Esophagus (tissue), 2 donors: ENCODE results near the gene MYLK2. TPM values are rescaled to one million over a fixed set of nuclear protein-coding genes. Genes with fewer than 3 reads are reported as not detected.

Experiments
- H3K27ac ChIP-seq, 2 donors: one replicate each; pipeline ENCODE4 v1.5.1; 2013; ENCODE audit warnings: low read depth in 2 of 2, mild to moderate bottlenecking in 2 of 2, inconsistent platforms in 1 of 2, low read length in 1 of 2, moderate library complexity in 1 of 2
- H3K27me3 ChIP-seq, 2 donors: one replicate each; pipeline ENCODE4 v1.6.1; 2013; ENCODE audit warnings: low read length in 2 of 2, control low read depth in 1 of 2, mild to moderate bottlenecking in 1 of 2; ENCODE audit not compliant: insufficient read depth in 2 of 2, control insufficient read depth in 1 of 2
- H3K36me3 ChIP-seq, 2 donors: one replicate each; pipeline ENCODE4 v1.6.1; 2013; ENCODE audit warnings: low read length in 1 of 2; ENCODE audit not compliant: control insufficient read depth in 2 of 2, insufficient read depth in 2 of 2
- H3K4me1 ChIP-seq, 2 donors: one replicate each; pipeline ENCODE4 v1.6.1; 2013; ENCODE audit warnings: low read length in 1 of 2; ENCODE audit not compliant: control insufficient read depth in 2 of 2, insufficient read depth in 2 of 2
- H3K4me3 ChIP-seq, 2 donors: one replicate each; pipeline ENCODE4 v1.5.1; 2013; ENCODE audit warnings: low read length in 2 of 2, mild to moderate bottlenecking in 2 of 2, low read depth in 1 of 2, moderate library complexity in 1 of 2
- H3K9me3 ChIP-seq, 2 donors: one replicate each; pipeline ENCODE4 v1.6.1; 2013; ENCODE audit warnings: mild to moderate bottlenecking in 2 of 2, low read depth in 1 of 2, low read length in 1 of 2, moderate library complexity in 1 of 2; ENCODE audit not compliant: control insufficient read depth in 2 of 2, insufficient read depth in 1 of 2
- WGBS, 2 donors: extraction: QIAGEN DNeasy Blood & Tissue Kit; methylation state at CpG; one replicate each; pipeline ENCODE4 v1.1.7; 2013; 5-methylcytosine and 5-hydroxymethylcytosine counted together
- polyA plus RNA-seq, 2 donors: library from polyadenylated mRNA; stranded (reverse); fragments of 200-250 nt; gene quantifications; one replicate each; pipeline ENCODE4 v1.2.3, GENCODE V29; 2013
- donor health status: healthy with polysubstance abuse.
- donor health status: Bipolar disorder and iron deficiency.

The MYLK2 gene
- polyA plus RNA-seq, 2 donors: 0.08 to 0.11 TPM

DNA sequence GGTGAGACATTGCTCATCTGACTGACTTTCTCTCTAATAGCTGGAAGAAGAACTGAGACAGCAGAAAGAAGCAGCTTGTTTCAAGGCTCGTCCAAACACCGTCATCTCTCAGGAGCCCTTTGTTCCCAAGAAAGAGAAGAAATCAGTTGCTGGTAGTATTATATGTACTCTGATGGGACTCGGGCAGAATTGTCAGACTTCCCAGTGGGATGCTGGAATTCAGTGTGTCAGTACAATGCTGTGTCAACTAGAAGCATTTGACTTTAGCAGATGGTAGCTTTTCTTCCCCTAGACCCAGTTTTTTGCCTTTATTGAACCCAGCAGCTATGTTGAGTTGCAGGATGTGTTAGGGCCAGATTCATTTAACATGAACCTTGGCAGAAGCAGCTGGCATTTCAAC is 21.8 kb upstream of the MYLK2 start:
- no peak overlapping the region for H3K4me3 ChIP-seq
- H3K9me3 ChIP-seq: no peaks in the 10 kb centered on the region
- no peak overlapping the region for H3K27ac ChIP-seq
- no peaks in the 10 kb centered on the region for H3K36me3 ChIP-seq
- 83 to 89% methylated on average over 3 of the region's 3 CpGs for WGBS, 2 donors
- H3K27me3 ChIP-seq: no peaks in the 10 kb centered on the region
- H3K4me1 ChIP-seq: no peaks in the 10 kb centered on the region

DNA sequence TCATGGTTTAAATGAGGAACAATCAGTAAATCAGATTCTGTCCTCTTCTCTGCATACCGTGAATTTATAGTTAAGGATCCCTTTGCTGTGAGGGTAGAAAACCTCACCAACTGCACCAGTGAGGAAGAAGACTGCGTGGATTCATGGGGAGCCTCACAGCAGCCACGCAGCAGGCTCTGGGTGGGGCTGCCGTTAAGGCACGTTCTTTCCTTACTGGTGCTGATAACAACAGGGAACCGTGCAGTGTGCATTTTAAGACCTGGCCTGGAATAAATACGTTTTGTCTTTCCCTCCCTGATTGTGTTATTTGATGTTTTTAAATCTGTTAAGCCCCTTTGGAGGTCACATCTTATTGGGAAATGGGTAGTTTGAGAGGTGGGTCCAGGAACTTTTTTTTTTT is 17.6 kb upstream of the MYLK2 start:
- H3K4me1 ChIP-seq: no peaks in the 10 kb centered on the region
- no peaks in the 10 kb centered on the region for H3K27me3 ChIP-seq
- no peak overlapping the region for H3K4me3 ChIP-seq
- H3K9me3 ChIP-seq: no peaks in the 10 kb centered on the region
- 89 to 92% methylated on average over 7 of the region's 7 CpGs for WGBS, 2 donors
- no peak overlapping the region for H3K27ac ChIP-seq
- H3K36me3 ChIP-seq: no peaks in the 10 kb centered on the region

DNA sequence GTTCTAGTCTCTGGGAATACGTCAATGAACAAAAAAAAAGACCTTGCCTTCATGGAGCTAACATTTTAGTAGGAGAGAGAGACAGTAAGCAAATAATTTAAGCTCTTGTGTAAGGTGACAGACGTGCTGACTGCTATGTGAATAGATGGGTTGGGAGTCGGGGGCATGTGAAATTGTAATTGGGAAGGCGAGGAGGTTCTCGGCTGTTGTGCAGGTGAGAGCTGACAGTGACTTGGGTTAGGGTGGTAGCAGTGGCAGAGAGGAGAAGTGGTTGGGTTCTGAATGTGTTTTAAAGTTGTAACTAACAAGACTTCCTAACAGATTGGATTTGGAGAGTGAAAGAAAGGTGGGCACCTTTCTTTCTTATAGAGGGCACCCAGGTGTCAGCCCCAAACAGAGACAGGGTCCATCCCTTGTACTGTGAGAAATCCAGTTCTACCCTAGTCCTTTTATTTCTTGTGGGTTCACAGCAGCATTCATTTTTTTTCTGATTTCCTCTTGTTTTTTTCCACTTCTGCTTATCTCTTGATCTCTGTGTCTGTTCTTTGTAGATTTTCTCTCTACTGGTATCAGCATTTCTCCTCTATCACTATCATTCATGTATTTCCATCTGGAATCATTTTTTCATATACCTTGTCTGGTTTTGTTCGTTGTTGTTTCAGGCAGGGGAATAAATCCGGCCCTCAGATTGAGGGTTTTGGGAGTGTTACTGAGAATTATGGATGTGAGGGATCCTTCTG is 15.4 kb upstream of the MYLK2 start:
- Histone ChIP-seq H3K4me3 (no peak overlapping the region), H3K4me1 (no peaks in the 10 kb centered on the region), H3K36me3 (no peaks in the 10 kb centered on the region), H3K27ac (no peak overlapping the region), H3K27me3 (no peaks in the 10 kb centered on the region), H3K9me3 (no peaks in the 10 kb centered on the region)
- WGBS, 2 donors: 93% methylated on average over 7 of the region's 7 CpGs

GRCh38 chr20:31806564-31807355 is 12.4 kb upstream of the MYLK2 start:
- H3K36me3 ChIP-seq: no peaks in the 10 kb centered on the region
- peak overlapping the region in 1 of 2 donors; percentile 20 for H3K27ac ChIP-seq
- whole genome bisulfite sequencing, 2 donors: 74 to 78% methylated on average over 8 of the region's 8 CpGs
- H3K4me1 ChIP-seq: no peaks in the 10 kb centered on the region
- no peaks in the 10 kb centered on the region for H3K9me3 ChIP-seq
- H3K27me3 ChIP-seq: no peaks in the 10 kb centered on the region
- H3K4me3 ChIP-seq: no peak overlapping the region

- 69 to 85% methylated on average over 3 of the region's 3 CpGs for WGBS, 2 donors
- no peaks in the 10 kb centered on the region for H3K36me3 ChIP-seq
- no peak overlapping the region for H3K4me3 ChIP-seq
Measured at GRCh38 chr20:31808481-31808880, 10.7 kb upstream of the MYLK2 start.

GRCh38 chr20:31809661-31810060 is 9.5 kb upstream of the MYLK2 start:
- no peak overlapping the region for H3K4me3 ChIP-seq
- no peaks in the 10 kb centered on the region for H3K36me3 ChIP-seq
- WGBS, 2 donors: 82 to 85% methylated on average over 3 of the region's 3 CpGs
- no peaks in the 10 kb centered on the region for H3K27me3 ChIP-seq
- no peaks in the 10 kb centered on the region for H3K4me1 ChIP-seq
- no peak overlapping the region for H3K27ac ChIP-seq
- no peaks in the 10 kb centered on the region for H3K9me3 ChIP-seq

More at GRCh38 chr20:31808481-31808880, 10.7 kb upstream of the MYLK2 start:
- H3K27me3 ChIP-seq: no peaks in the 10 kb centered on the region
- no peaks in the 10 kb centered on the region for H3K4me1 ChIP-seq
- H3K27ac ChIP-seq: no peak overlapping the region
- no peaks in the 10 kb centered on the region for H3K9me3 ChIP-seq

GRCh38 chr20:31811198-31811597 is 8.0 kb upstream of the MYLK2 start:
- WGBS, 2 donors: 91 to 94% methylated on average over 4 of the region's 4 CpGs
- peaks cover 0 to 2% of the 10 kb centered on the region in 2 donors for H3K4me1 ChIP-seq
- H3K4me3 ChIP-seq: no peak overlapping the region
- H3K9me3 ChIP-seq: no peaks in the 10 kb centered on the region
- H3K27me3 ChIP-seq: no peaks in the 10 kb centered on the region
- H3K27ac ChIP-seq: no peak overlapping the region
- H3K36me3 ChIP-seq: no peaks in the 10 kb centered on the region

DNA sequence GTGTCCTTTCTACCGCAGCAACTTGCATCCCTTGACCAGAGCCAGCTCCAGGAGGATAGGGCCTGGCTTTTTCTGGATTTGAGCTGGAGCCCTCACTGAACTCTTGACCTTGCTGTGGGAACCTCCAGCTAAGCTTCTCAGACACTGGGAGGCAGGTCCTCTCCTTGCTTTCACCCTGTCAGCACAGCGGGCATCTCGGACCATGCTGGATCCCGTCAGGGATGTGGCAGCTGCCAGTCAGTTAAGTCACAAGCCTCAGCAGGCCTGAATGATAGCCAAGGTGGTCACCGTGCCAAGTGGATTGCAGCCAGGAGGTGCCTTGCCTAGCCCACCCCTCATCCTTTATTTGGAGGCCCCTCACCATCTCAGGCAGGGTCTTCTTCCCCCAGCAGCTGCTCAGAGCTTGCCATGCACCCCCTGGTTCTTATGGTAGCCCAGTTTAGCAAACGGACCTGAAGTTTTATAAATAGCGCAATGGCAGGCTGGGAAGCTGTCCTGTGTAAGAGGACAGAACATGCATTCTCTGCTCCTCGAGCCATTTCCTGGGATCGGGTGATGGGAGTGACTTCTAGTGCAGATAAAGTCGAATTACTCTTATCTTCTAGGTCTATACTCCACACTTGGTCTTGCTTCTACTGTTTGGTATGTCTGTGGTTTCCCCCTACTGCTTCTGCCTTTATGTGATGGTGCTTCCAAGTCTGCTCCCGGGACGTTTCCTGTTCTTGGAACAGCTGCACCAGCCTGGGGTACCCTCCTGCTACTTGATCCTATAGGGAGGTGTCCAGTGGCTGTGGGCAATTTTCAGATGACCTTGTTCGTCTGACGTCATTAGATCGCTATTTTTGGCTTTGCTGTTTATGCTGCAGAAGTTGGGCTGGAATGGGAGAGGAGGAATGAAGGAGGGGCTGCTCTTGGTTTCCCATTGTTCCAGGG is 7.1 kb upstream of the MYLK2 start:
- no peaks in the 10 kb centered on the region for H3K27me3 ChIP-seq
- no peak overlapping the region for H3K27ac ChIP-seq
- peaks cover 0 to 2% of the 10 kb centered on the region in 2 donors for H3K4me1 ChIP-seq
- no peaks in the 10 kb centered on the region for H3K9me3 ChIP-seq
- WGBS, 2 donors: 62 to 65% methylated on average over 15 of the region's 15 CpGs
- no peaks in the 10 kb centered on the region for H3K36me3 ChIP-seq
- H3K4me3 ChIP-seq: no peak overlapping the region

DNA sequence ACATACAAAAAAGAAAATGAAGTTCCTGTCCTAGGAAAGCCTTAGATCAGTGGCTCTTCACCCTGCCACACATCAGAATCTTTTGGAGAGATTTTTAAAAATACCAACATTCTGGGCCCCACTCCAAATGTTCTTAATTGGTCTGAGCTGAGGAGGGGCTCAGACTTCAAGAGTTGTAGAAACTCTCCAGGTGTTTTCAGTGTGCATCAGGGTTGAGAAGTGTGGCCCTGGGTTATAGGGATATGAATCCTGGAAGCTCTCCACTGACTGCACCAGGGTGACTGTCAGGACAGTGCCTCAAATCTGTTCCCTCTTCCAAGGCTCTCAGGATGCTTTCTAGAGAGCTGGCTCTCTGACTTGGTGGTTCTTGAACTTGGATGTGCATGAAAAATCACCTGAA is 5.5 kb upstream of the MYLK2 start:
- Histone ChIP-seq H3K9me3 (no peaks in the 10 kb centered on the region), H3K27ac (no peak overlapping the region), H3K27me3 (no peaks in the 10 kb centered on the region), H3K4me3 (no peak overlapping the region), H3K4me1 (peaks cover 0 to 2% of the 10 kb centered on the region in 2 donors), H3K36me3 (no peaks in the 10 kb centered on the region)
